GM12878 (cell line): ENCODE measurements around the gene DGLUCY.

Experiments used
- CREM ChIP-seq: IDR thresholded peaks from 2 replicates; pipeline ENCODE4 v1.6.1; 2014; ENCODE audit warnings: antibody characterized with exemption, low read depth
- EP300 ChIP-seq, 2 experiments: fragments of 150-350 bp in 1 of 2; IDR thresholded peaks; 2 replicates each; pipeline ENCODE4 v1.6.1; 2011 to 2012; ENCODE audit warnings: low read depth in 2 of 2, low read length in 2 of 2, borderline replicate concordance in 1 of 2, improper control_type of control experiment in 1 of 2, inconsistent platforms in 1 of 2; ENCODE audit not compliant: control insufficient read depth in 1 of 2
- FOS ChIP-seq: IDR thresholded peaks from 3 replicates; pipeline ENCODE4 v1.6.1; 2011; ENCODE audit warnings: borderline replicate concordance; ENCODE audit not compliant: insufficient read length; ENCODE audit errors: extremely low read depth
- MTA3 ChIP-seq: IDR thresholded peaks from 2 replicates; pipeline ENCODE4 v1.6.1; 2012; ENCODE audit warnings: low read length, inconsistent platforms, borderline replicate concordance
- SIN3A ChIP-seq: IDR thresholded peaks from 2 replicates; pipeline ENCODE4 v1.6.1; 2012; ENCODE audit warnings: low read depth, low read length, improper control_type of control experiment
- SPI1 ChIP-seq: IDR thresholded peaks from 2 replicates; pipeline ENCODE4 v1.6.1; 2011; ENCODE audit warnings: low read depth, mild to moderate bottlenecking, low read length, moderate library complexity, borderline replicate concordance; ENCODE audit not compliant: insufficient read depth
- SREBF1 ChIP-seq: IDR thresholded peaks from 2 replicates; pipeline ENCODE4 v1.6.1; 2012; ENCODE audit warnings: mild to moderate bottlenecking, low read length
- TF ChIP-seq, protein P1 (sequence below): fragments of 450-650 bp; IDR thresholded peaks from 2 replicates; pipeline ENCODE4 v1.6.1; 2018; ENCODE audit warnings: mild to moderate bottlenecking, low read depth, moderate library complexity; ENCODE audit not compliant: partially characterized antibody

- TF ChIP-seq MTA3 (no peak), EP300 (IDR thresholded peaks at IDR 0.05; ENCODE audit: borderline replicate concordance in 1 of 2, control insufficient read depth in 1 of 2, low read depth in 2 of 2, low read length in 2 of 2) (no peak), FOS (no peak), CREM (no peak), SPI1 (no peak), SIN3A (no peak), SREBF1 (no peak)
- TF ChIP-seq, protein P1, sequence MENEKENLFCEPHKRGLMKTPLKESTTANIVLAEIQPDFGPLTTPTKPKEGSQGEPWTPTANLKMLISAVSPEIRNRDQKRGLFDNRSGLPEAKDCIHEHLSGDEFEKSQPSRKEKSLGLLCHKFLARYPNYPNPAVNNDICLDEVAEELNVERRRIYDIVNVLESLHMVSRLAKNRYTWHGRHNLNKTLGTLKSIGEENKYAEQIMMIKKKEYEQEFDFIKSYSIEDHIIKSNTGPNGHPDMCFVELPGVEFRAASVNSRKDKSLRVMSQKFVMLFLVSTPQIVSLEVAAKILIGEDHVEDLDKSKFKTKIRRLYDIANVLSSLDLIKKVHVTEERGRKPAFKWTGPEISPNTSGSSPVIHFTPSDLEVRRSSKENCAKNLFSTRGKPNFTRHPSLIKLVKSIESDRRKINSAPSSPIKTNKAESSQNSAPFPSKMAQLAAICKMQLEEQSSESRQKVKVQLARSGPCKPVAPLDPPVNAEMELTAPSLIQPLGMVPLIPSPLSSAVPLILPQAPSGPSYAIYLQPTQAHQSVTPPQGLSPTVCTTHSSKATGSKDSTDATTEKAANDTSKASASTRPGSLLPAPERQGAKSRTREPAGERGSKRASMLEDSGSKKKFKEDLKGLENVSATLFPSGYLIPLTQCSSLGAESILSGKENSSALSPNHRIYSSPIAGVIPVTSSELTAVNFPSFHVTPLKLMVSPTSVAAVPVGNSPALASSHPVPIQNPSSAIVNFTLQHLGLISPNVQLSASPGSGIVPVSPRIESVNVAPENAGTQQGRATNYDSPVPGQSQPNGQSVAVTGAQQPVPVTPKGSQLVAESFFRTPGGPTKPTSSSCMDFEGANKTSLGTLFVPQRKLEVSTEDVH: no peak
Observed at GRCh38 chr14:91204657-91205056, 90.8 kb downstream of the DGLUCY start.
